Neural cell (in vitro differentiated cells): Measurements from ENCODE around the gene OR2D2.

Experiments
- EZH2 ChIP-seq: fragments of 200-600, 300-800 bp; shearing (Covaris generic), sonication (generic); IDR thresholded peaks from 2 replicates; pipeline ENCODE4 v1.6.1; 2014; ENCODE audit warnings: antibody characterized with exemption, low read length, borderline replicate concordance, mild to moderate bottlenecking; ENCODE audit not compliant: insufficient read depth, poor library complexity, severe bottlenecking
- POLR2AphosphoS5 ChIP-seq: IDR thresholded peaks from 2 replicates; pipeline ENCODE4 v1.6.1; 2012
- TF ChIP-seq, protein P1 (sequence below): fragments of 450-650 bp; IDR thresholded peaks from 2 replicates; pipeline ENCODE4 v1.5.1; 2014; ENCODE audit warnings: antibody characterized with exemption, mild to moderate bottlenecking, moderate library complexity; ENCODE audit not compliant: poor library complexity, severe bottlenecking
- TF ChIP-seq, protein P2 (sequence below): IDR thresholded peaks from 2 replicates; pipeline ENCODE4 v1.6.1; 2012; ENCODE audit warnings: borderline replicate concordance

- no peak for TF ChIP-seq POLR2AphosphoS5
- TF ChIP-seq, protein P1, sequence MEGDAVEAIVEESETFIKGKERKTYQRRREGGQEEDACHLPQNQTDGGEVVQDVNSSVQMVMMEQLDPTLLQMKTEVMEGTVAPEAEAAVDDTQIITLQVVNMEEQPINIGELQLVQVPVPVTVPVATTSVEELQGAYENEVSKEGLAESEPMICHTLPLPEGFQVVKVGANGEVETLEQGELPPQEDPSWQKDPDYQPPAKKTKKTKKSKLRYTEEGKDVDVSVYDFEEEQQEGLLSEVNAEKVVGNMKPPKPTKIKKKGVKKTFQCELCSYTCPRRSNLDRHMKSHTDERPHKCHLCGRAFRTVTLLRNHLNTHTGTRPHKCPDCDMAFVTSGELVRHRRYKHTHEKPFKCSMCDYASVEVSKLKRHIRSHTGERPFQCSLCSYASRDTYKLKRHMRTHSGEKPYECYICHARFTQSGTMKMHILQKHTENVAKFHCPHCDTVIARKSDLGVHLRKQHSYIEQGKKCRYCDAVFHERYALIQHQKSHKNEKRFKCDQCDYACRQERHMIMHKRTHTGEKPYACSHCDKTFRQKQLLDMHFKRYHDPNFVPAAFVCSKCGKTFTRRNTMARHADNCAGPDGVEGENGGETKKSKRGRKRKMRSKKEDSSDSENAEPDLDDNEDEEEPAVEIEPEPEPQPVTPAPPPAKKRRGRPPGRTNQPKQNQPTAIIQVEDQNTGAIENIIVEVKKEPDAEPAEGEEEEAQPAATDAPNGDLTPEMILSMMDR = no peak
- TF ChIP-seq, protein P2, sequence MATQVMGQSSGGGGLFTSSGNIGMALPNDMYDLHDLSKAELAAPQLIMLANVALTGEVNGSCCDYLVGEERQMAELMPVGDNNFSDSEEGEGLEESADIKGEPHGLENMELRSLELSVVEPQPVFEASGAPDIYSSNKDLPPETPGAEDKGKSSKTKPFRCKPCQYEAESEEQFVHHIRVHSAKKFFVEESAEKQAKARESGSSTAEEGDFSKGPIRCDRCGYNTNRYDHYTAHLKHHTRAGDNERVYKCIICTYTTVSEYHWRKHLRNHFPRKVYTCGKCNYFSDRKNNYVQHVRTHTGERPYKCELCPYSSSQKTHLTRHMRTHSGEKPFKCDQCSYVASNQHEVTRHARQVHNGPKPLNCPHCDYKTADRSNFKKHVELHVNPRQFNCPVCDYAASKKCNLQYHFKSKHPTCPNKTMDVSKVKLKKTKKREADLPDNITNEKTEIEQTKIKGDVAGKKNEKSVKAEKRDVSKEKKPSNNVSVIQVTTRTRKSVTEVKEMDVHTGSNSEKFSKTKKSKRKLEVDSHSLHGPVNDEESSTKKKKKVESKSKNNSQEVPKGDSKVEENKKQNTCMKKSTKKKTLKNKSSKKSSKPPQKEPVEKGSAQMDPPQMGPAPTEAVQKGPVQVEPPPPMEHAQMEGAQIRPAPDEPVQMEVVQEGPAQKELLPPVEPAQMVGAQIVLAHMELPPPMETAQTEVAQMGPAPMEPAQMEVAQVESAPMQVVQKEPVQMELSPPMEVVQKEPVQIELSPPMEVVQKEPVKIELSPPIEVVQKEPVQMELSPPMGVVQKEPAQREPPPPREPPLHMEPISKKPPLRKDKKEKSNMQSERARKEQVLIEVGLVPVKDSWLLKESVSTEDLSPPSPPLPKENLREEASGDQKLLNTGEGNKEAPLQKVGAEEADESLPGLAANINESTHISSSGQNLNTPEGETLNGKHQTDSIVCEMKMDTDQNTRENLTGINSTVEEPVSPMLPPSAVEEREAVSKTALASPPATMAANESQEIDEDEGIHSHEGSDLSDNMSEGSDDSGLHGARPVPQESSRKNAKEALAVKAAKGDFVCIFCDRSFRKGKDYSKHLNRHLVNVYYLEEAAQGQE = no peak
- no peak for TF ChIP-seq EZH2
Measured at GRCh38 chr11:6941970-6942369, 49.7 kb upstream of the OR2D2 start.
